GM12878 (cell line): Measurements from ENCODE around the gene ATG101.

Experiments used
- BRCA1 ChIP-seq: IDR thresholded peaks from 2 replicates; pipeline ENCODE4 v1.6.1; 2011; ENCODE audit warnings: low read depth, low read length, improper control_type of control experiment
- EGR1 ChIP-seq, 2 experiments: IDR thresholded peaks; 1 replicate in 1 of 2; 2 replicates in 1 of 2; pipeline ENCODE4 v1.6.1; 2011 to 2012; ENCODE audit warnings: low read depth in 2 of 2, low read length in 2 of 2, borderline replicate concordance in 1 of 2, mild to moderate bottlenecking in 1 of 2, moderate library complexity in 1 of 2
- EP300 ChIP-seq, 2 experiments: fragments of 150-350 bp in 1 of 2; IDR thresholded peaks; 2 replicates each; pipeline ENCODE4 v1.6.1; 2011 to 2012; ENCODE audit warnings: low read depth in 2 of 2, low read length in 2 of 2, borderline replicate concordance in 1 of 2, improper control_type of control experiment in 1 of 2, inconsistent platforms in 1 of 2; ENCODE audit not compliant: control insufficient read depth in 1 of 2
- EZH2 ChIP-seq: IDR thresholded peaks from 2 replicates; pipeline ENCODE4 v1.6.1; 2012; ENCODE audit warnings: low read depth, mild to moderate bottlenecking, control low read depth, inconsistent platforms, low read length, borderline replicate concordance; ENCODE audit not compliant: control insufficient read depth
- JUND ChIP-seq: IDR thresholded peaks from 2 replicates; pipeline ENCODE4 v1.6.1; 2012; ENCODE audit warnings: low read depth, mild to moderate bottlenecking, low read length, improper control_type of control experiment, moderate library complexity
- NFYB ChIP-seq: IDR thresholded peaks from 2 replicates; pipeline ENCODE4 v1.6.1; 2011; ENCODE audit warnings: low read depth, mild to moderate bottlenecking, low read length, improper control_type of control experiment, moderate library complexity; ENCODE audit not compliant: insufficient read depth
- POLR2AphosphoS5 ChIP-seq: IDR thresholded peaks from 2 replicates; pipeline ENCODE4 v1.6.1; 2011; ENCODE audit warnings: mild to moderate bottlenecking, low read length, inconsistent platforms
- RFX5 ChIP-seq: IDR thresholded peaks from 2 replicates; pipeline ENCODE4 v1.6.1; 2011; ENCODE audit warnings: low read depth, low read length, improper control_type of control experiment
- SRF ChIP-seq, 2 experiments: IDR thresholded peaks; 2 replicates each; pipeline ENCODE4 v1.6.1; 2011; ENCODE audit warnings: low read depth in 2 of 2, low read length in 2 of 2, mild to moderate bottlenecking in 1 of 2, moderate library complexity in 1 of 2
- TBL1XR1 ChIP-seq: IDR thresholded peaks from 2 replicates; pipeline ENCODE4 v1.6.1; 2012; ENCODE audit warnings: low read depth, low read length, improper control_type of control experiment
- ZNF24 ChIP-seq: fragments of 450-650 bp; IDR thresholded peaks from 2 replicates; pipeline ENCODE4 v1.6.1; 2017; ENCODE audit warnings: antibody characterized with exemption, mild to moderate bottlenecking
- TF ChIP-seq, protein P1 (sequence below), 3 experiments: IDR thresholded peaks in 2 of 3; conservative IDR thresholded peaks in 1 of 3; 2 replicates each; pipeline ENCODE4 v1.5.1; 2011; ENCODE audit warnings: low read depth in 3 of 3, low read length in 3 of 3, mild to moderate bottlenecking in 3 of 3, control low read depth in 2 of 3, moderate library complexity in 2 of 3, inconsistent platforms in 1 of 3, mixed read lengths in 1 of 3; ENCODE audit not compliant: control insufficient read depth in 2 of 3, insufficient read depth in 1 of 3; ENCODE audit errors: extremely low read depth in 1 of 3
- TF ChIP-seq, protein P2 (sequence below): IDR thresholded peaks from 2 replicates; pipeline ENCODE4 v1.6.1; 2011; ENCODE audit warnings: low read depth, mild to moderate bottlenecking, low read length, moderate library complexity, borderline replicate concordance; ENCODE audit errors: extremely low read depth
- TF ChIP-seq, protein P3 (sequence below): IDR thresholded peaks from 2 replicates; pipeline ENCODE4 v1.6.1; 2012; ENCODE audit warnings: mild to moderate bottlenecking, low read depth, low read length

DNA sequence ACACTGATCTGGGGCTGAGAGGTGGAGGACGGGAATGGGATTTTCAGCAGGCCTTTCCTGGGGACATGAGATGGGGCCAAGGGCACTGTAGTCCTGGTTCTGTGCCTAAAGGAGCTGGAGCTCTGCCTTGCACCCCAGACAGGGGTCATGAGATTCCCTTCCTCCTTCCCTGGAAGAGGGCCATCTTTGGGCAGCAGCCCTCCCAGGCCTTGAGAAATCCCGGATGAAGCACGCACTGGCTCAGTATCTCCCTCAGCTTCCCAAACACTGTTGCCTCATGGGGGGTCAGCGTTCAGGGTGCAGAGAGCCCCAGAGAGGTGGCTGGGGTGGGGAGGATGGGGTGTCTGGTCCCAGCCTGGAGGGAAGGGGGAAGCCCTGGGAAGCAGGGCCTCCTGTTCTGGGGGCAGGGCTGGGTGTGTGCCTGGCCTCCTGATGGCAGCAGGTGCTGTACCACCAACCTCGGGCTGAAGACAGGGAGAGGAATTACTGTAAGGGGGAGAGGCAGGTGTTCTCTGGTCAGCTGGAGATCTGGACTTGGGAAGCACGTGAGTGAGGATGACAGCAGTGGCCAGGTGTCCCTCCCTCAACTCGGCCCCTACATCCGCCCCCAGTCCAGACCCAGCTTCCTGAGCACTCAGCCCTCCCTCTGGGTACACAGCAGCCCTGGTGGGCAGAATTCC is 26.9 kb upstream of the ATG101 start:
- TF ChIP-seq, protein P1, sequence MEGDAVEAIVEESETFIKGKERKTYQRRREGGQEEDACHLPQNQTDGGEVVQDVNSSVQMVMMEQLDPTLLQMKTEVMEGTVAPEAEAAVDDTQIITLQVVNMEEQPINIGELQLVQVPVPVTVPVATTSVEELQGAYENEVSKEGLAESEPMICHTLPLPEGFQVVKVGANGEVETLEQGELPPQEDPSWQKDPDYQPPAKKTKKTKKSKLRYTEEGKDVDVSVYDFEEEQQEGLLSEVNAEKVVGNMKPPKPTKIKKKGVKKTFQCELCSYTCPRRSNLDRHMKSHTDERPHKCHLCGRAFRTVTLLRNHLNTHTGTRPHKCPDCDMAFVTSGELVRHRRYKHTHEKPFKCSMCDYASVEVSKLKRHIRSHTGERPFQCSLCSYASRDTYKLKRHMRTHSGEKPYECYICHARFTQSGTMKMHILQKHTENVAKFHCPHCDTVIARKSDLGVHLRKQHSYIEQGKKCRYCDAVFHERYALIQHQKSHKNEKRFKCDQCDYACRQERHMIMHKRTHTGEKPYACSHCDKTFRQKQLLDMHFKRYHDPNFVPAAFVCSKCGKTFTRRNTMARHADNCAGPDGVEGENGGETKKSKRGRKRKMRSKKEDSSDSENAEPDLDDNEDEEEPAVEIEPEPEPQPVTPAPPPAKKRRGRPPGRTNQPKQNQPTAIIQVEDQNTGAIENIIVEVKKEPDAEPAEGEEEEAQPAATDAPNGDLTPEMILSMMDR (IDR thresholded peaks at IDR 0.05 in 2 of 3, conservative IDR thresholded peaks at IDR 0.05 in 1 of 3; ENCODE audit: control insufficient read depth in 2 of 3, extremely low read depth in 1 of 3, insufficient read depth in 1 of 3, low read depth in 3 of 3, low read length in 3 of 3) = no peak
- TF ChIP-seq, protein P2, sequence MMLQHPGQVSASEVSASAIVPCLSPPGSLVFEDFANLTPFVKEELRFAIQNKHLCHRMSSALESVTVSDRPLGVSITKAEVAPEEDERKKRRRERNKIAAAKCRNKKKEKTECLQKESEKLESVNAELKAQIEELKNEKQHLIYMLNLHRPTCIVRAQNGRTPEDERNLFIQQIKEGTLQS = no peak
- no peak for TF ChIP-seq EP300 (IDR thresholded peaks at IDR 0.05; ENCODE audit: borderline replicate concordance in 1 of 2, control insufficient read depth in 1 of 2, low read depth in 2 of 2, low read length in 2 of 2)
- no peak for TF ChIP-seq NFYB
- TF ChIP-seq ZNF24 = no peak
- TF ChIP-seq JUND = no peak
- no peak for TF ChIP-seq EGR1 (IDR thresholded peaks at IDR 0.05; ENCODE audit: borderline replicate concordance in 1 of 2, low read depth in 2 of 2, low read length in 2 of 2)
- TF ChIP-seq POLR2AphosphoS5 = no peak
- no peak for TF ChIP-seq RFX5
- TF ChIP-seq BRCA1 = no peak
- TF ChIP-seq, protein P3, sequence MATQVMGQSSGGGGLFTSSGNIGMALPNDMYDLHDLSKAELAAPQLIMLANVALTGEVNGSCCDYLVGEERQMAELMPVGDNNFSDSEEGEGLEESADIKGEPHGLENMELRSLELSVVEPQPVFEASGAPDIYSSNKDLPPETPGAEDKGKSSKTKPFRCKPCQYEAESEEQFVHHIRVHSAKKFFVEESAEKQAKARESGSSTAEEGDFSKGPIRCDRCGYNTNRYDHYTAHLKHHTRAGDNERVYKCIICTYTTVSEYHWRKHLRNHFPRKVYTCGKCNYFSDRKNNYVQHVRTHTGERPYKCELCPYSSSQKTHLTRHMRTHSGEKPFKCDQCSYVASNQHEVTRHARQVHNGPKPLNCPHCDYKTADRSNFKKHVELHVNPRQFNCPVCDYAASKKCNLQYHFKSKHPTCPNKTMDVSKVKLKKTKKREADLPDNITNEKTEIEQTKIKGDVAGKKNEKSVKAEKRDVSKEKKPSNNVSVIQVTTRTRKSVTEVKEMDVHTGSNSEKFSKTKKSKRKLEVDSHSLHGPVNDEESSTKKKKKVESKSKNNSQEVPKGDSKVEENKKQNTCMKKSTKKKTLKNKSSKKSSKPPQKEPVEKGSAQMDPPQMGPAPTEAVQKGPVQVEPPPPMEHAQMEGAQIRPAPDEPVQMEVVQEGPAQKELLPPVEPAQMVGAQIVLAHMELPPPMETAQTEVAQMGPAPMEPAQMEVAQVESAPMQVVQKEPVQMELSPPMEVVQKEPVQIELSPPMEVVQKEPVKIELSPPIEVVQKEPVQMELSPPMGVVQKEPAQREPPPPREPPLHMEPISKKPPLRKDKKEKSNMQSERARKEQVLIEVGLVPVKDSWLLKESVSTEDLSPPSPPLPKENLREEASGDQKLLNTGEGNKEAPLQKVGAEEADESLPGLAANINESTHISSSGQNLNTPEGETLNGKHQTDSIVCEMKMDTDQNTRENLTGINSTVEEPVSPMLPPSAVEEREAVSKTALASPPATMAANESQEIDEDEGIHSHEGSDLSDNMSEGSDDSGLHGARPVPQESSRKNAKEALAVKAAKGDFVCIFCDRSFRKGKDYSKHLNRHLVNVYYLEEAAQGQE = no peak
- no peak for TF ChIP-seq TBL1XR1
- TF ChIP-seq SRF (IDR thresholded peaks at IDR 0.05; ENCODE audit: low read depth in 2 of 2, low read length in 2 of 2) = no peak
- TF ChIP-seq EZH2 = no peak
